ENCODE data around the gene DPM1.

Gene DPM1

GRCh38 chr20:50992336-50992732 lies 34.0 kb upstream of the DPM1 start:
- in situ Hi-C loops (cut with HindIII; ENCODE audit: low sequenced_read_pairs), result no loop called here
- TF ChIP-seq CTCF (IDR thresholded peaks at IDR 0.05; ENCODE audit: low read depth, low read length, missing control alignments), result no peak
- no peak for DNase-seq (ENCODE audit: low read depth)
- H3K4me3 ChIP-seq (ENCODE audit: low read depth, low read length), result no peak overlapping the region

GRCh38 chr20:50991076-50991475 lies 32.7 kb upstream of the DPM1 start:
- TF ChIP-seq CTCF (IDR thresholded peaks at IDR 0.05; ENCODE audit: low read depth, low read length, missing control alignments), result no peak
- in situ Hi-C loops (cut with HindIII; ENCODE audit: low sequenced_read_pairs), result no loop called here
- no peak overlapping the region for H3K4me3 ChIP-seq (ENCODE audit: low read depth, low read length)
- no peak for DNase-seq (ENCODE audit: low read depth)

- H3K4me3 ChIP-seq (ENCODE audit: low read depth, low read length), result no peak overlapping the region
- peak; percentile 86 for TF ChIP-seq CTCF (IDR thresholded peaks at IDR 0.05; ENCODE audit: low read depth, low read length, missing control alignments)
- in situ Hi-C loops (cut with HindIII; ENCODE audit: low sequenced_read_pairs), result no loop called here
- peak; percentile 90 for DNase-seq (ENCODE audit: low read depth)
Observed at GRCh38 chr20:50987493-50988210, 29.3 kb upstream of the DPM1 start.

- no peak overlapping the region for H3K4me3 ChIP-seq (ENCODE audit: low read depth, low read length)
- no peak for TF ChIP-seq CTCF (IDR thresholded peaks at IDR 0.05; ENCODE audit: low read depth, low read length, missing control alignments)
- no peak for DNase-seq (ENCODE audit: low read depth)
- in situ Hi-C loops (cut with HindIII; ENCODE audit: low sequenced_read_pairs), result no loop called here
Observed at GRCh38 chr20:50983321-50983720, 25.0 kb upstream of the DPM1 start.

GRCh38 chr20:50982363-50982762 lies 24.0 kb upstream of the DPM1 start:
- no peak for TF ChIP-seq CTCF (IDR thresholded peaks at IDR 0.05; ENCODE audit: low read depth, low read length, missing control alignments)
- H3K4me3 ChIP-seq (ENCODE audit: low read depth, low read length), result no peak overlapping the region
- DNase-seq (ENCODE audit: low read depth), result no peak
- in situ Hi-C loops (cut with HindIII; ENCODE audit: low sequenced_read_pairs), result no loop called here

- no peak for DNase-seq (ENCODE audit: low read depth)
- H3K4me3 ChIP-seq (ENCODE audit: low read depth, low read length), result no peak overlapping the region
- TF ChIP-seq CTCF (IDR thresholded peaks at IDR 0.05; ENCODE audit: low read depth, low read length, missing control alignments), result no peak
- in situ Hi-C loops (cut with HindIII; ENCODE audit: low sequenced_read_pairs), result no loop called here
Observed at GRCh38 chr20:50981714-50982048, 23.3 kb upstream of the DPM1 start.

All from astrocyte of the cerebellum (primary cell).